ENCODE measurements around the gene ZNF407.

DNA sequence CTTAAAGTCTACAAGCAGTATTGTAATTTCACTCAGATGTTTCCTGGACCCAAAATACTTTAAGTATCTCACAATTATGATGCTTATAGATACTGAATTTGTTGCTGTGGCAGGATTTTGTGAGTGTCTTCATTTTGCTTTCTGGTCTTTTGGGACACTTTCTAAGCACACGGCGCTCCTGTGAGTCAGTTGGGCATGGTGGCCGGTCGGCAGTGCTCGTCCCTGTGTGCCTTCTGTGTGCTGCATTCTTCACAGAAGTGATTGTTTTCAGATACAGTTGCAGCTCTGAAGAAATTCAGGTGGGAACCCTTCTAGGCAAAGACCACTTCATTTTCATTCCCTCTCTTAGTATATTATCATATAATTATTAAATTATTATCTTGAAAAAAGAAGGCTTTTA, 273.3 kb downstream of the ZNF407 start:
- TF ChIP-seq, protein P1, sequence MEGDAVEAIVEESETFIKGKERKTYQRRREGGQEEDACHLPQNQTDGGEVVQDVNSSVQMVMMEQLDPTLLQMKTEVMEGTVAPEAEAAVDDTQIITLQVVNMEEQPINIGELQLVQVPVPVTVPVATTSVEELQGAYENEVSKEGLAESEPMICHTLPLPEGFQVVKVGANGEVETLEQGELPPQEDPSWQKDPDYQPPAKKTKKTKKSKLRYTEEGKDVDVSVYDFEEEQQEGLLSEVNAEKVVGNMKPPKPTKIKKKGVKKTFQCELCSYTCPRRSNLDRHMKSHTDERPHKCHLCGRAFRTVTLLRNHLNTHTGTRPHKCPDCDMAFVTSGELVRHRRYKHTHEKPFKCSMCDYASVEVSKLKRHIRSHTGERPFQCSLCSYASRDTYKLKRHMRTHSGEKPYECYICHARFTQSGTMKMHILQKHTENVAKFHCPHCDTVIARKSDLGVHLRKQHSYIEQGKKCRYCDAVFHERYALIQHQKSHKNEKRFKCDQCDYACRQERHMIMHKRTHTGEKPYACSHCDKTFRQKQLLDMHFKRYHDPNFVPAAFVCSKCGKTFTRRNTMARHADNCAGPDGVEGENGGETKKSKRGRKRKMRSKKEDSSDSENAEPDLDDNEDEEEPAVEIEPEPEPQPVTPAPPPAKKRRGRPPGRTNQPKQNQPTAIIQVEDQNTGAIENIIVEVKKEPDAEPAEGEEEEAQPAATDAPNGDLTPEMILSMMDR (IDR thresholded peaks at IDR 0.05; ENCODE audit: borderline replicate concordance, extremely low read depth, low read length, poor library complexity, severe bottlenecking) = no peak
- no peak for TF ChIP-seq EZH2 (IDR thresholded peaks at IDR 0.05; ENCODE audit: borderline replicate concordance, low read depth, low read length, severe bottlenecking)

All from DND-41 (cell line).